Vagina (tissue), 2 donors: Measurements from ENCODE around the gene MYO1D. TPM values are rescaled to one million over a fixed set of nuclear protein-coding genes. Genes with fewer than 3 reads are reported as not detected.

ENCODE experiments used
- DNase-seq, 2 donors: peaks; one replicate each; pipeline ENCODE4 v3.0.0-alpha.2; 2017; ENCODE audit errors: extremely low spot score in 2 of 2
- H3K27ac ChIP-seq: fragments of 200-600 bp; sonication (generic); one replicate; pipeline ENCODE4 v1.5.1; 2019
- H3K27me3 ChIP-seq: fragments of 200-600 bp; sonication (generic); one replicate; pipeline ENCODE4 v1.5.1; 2019
- H3K36me3 ChIP-seq, 2 donors: fragments of 200-600 bp; sonication (generic); one replicate each; pipeline ENCODE4 v1.5.1; 2017 to 2019
- H3K4me1 ChIP-seq: fragments of 200-600 bp; sonication (generic); one replicate; pipeline ENCODE4 v1.5.1; 2019
- H3K4me3 ChIP-seq, 2 donors: fragments of 200-600 bp; sonication (generic); 1 replicate in 1 of 2; 2 replicates in 1 of 2; pipeline ENCODE4 v1.5.1; 2016 to 2019
- H3K9me3 ChIP-seq: fragments of 200-600 bp; sonication (generic); one replicate; pipeline ENCODE4 v1.5.1; 2019
- CTCF ChIP-seq, 3 experiments: fragments of 450-650 bp in 2 of 3; fragments of 200-600 bp in 1 of 3; sonication (generic) in 1 of 3; IDR thresholded peaks; one replicate each; pipeline ENCODE4 v1.5.1; 2017 to 2019; ENCODE audit warnings: antibody characterized with exemption in 3 of 3, mild to moderate bottlenecking in 2 of 3, moderate library complexity in 2 of 3
- POLR2A ChIP-seq, 2 donors: fragments of 450-650 bp; IDR thresholded peaks; one replicate each; pipeline ENCODE4 v1.6.1; 2017; ENCODE audit warnings: antibody characterized with exemption in 2 of 2, mild to moderate bottlenecking in 2 of 2, moderate library complexity in 2 of 2
- POLR2AphosphoS5 ChIP-seq, 2 donors: sonication (generic); formaldehyde crosslinking; IDR thresholded peaks; one replicate each; pipeline ENCODE4 v1.9.0; 2017; ENCODE audit warnings: antibody characterized with exemption in 2 of 2, mild to moderate bottlenecking in 2 of 2, low read depth in 1 of 2; ENCODE audit not compliant: insufficient read depth in 1 of 2
- intact Hi-C: fragments of 100-400 bp; cut with DNase I; formaldehyde crosslinking; loops from one replicate; pipeline ENCODE4 v1.15.1; 2023
- total RNA-seq: library from RNA; depleted of rRNA; stranded (reverse); fragments of >200 nt; gene quantifications from one replicate; pipeline ENCODE4 v1.2.3, GENCODE V29; 2016

MYO1D gene
- total RNA-seq, 1 donor from 2014 or later, result 44.7 TPM

- no peak for TF ChIP-seq CTCF (IDR thresholded peaks at IDR 0.05)
- TF ChIP-seq POLR2AphosphoS5 (IDR thresholded peaks at IDR 0.05; ENCODE audit: insufficient read depth in 1 of 2, low read depth in 1 of 2), result no peak
- TF ChIP-seq POLR2A (IDR thresholded peaks at IDR 0.05), result no peak
- H3K36me3 ChIP-seq, result no peaks in the 10 kb centered on the region
- no peak overlapping the region for H3K4me3 ChIP-seq
- no peaks in the 10 kb centered on the region for H3K9me3 ChIP-seq
- H3K4me1 ChIP-seq, result peaks cover 13% of the 10 kb centered on the region
- no peak overlapping the region for H3K27ac ChIP-seq
- intact Hi-C loops, result no loop called here
- DNase-seq, result no peak
- H3K27me3 ChIP-seq, result no peaks in the 10 kb centered on the region
Observed at GRCh38 chr17:32849879-32850278, 27.0 kb downstream of the MYO1D start.

GRCh38 chr17:32847977-32848376, 28.9 kb downstream of the MYO1D start:
- H3K27ac ChIP-seq, result no peak overlapping the region
- H3K27me3 ChIP-seq, result no peaks in the 10 kb centered on the region
- H3K36me3 ChIP-seq, result no peaks in the 10 kb centered on the region
- TF ChIP-seq POLR2A (IDR thresholded peaks at IDR 0.05), result no peak
- TF ChIP-seq POLR2AphosphoS5 (IDR thresholded peaks at IDR 0.05; ENCODE audit: insufficient read depth in 1 of 2, low read depth in 1 of 2), result no peak
- no peak for TF ChIP-seq CTCF (IDR thresholded peaks at IDR 0.05)
- intact Hi-C loops, result no loop called here
- DNase-seq, result no peak
- H3K9me3 ChIP-seq, result no peaks in the 10 kb centered on the region
- no peak overlapping the region for H3K4me3 ChIP-seq
- no peaks in the 10 kb centered on the region for H3K4me1 ChIP-seq

- intact Hi-C loops, result no loop called here
- H3K4me1 ChIP-seq, result no peaks in the 10 kb centered on the region
- TF ChIP-seq POLR2A (IDR thresholded peaks at IDR 0.05) (no peak), POLR2AphosphoS5 (IDR thresholded peaks at IDR 0.05; ENCODE audit: insufficient read depth in 1 of 2, low read depth in 1 of 2) (no peak), CTCF (IDR thresholded peaks at IDR 0.05) (no peak)
Observed at GRCh38 chr17:32846143-32846542, 30.8 kb downstream of the MYO1D start.

GRCh38 chr17:32840241-32840640, 36.7 kb downstream of the MYO1D start:
- TF ChIP-seq POLR2A (IDR thresholded peaks at IDR 0.05), result no peak
- no peak for TF ChIP-seq CTCF (IDR thresholded peaks at IDR 0.05)
- no peak for TF ChIP-seq POLR2AphosphoS5 (IDR thresholded peaks at IDR 0.05; ENCODE audit: insufficient read depth in 1 of 2, low read depth in 1 of 2)
- H3K9me3 ChIP-seq, result no peaks in the 10 kb centered on the region
- H3K27ac ChIP-seq, result no peak overlapping the region
- H3K27me3 ChIP-seq, result no peaks in the 10 kb centered on the region
- intact Hi-C loops, result no loop called here
- H3K4me1 ChIP-seq, result no peaks in the 10 kb centered on the region
- DNase-seq, result no peak
- H3K36me3 ChIP-seq, result no peaks in the 10 kb centered on the region
- H3K4me3 ChIP-seq, result no peak overlapping the region

More at GRCh38 chr17:32846143-32846542, 30.8 kb downstream of the MYO1D start:
- Histone ChIP-seq H3K27ac (no peak overlapping the region), H3K4me3 (no peak overlapping the region), H3K27me3 (no peaks in the 10 kb centered on the region), H3K36me3 (no peaks in the 10 kb centered on the region), H3K9me3 (no peaks in the 10 kb centered on the region)
- DNase-seq, result no peak

GRCh38 chr17:32836527-32836926, 40.4 kb downstream of the MYO1D start:
- intact Hi-C loops, result no loop called here
- H3K27ac ChIP-seq, result no peak overlapping the region

More at GRCh38 chr17:32836527-32836926, 40.4 kb downstream of the MYO1D start:
- no peak for TF ChIP-seq CTCF (IDR thresholded peaks at IDR 0.05)
- TF ChIP-seq POLR2A (IDR thresholded peaks at IDR 0.05), result no peak
- no peak for TF ChIP-seq POLR2AphosphoS5 (IDR thresholded peaks at IDR 0.05; ENCODE audit: insufficient read depth in 1 of 2, low read depth in 1 of 2)
- Histone ChIP-seq H3K4me3 (no peak overlapping the region), H3K9me3 (no peaks in the 10 kb centered on the region), H3K36me3 (no peaks in the 10 kb centered on the region), H3K4me1 (no peaks in the 10 kb centered on the region), H3K27me3 (no peaks in the 10 kb centered on the region)
- no peak for DNase-seq
